Common myeloid progenitor, CD34-positive (primary cell): ENCODE results near the gene AKAP13.
"Not testable (repeated sequence)": the region's sequence is repeated elsewhere in the genome, so short reads cannot be mapped to it uniquely, and the experiment has no call there.

Source experiments
- CTCF ChIA-PET: fragments of 350-600 bp; sonication (Branson Sonifier 250); formaldehyde crosslinking; loops from one replicate; lab custom pipeline; 2021; ENCODE audit warnings: antibody characterized with exemption; lab: Charles Lee
- POLR2A ChIA-PET: fragments of 350-600 bp; sonication (Branson Sonifier 250); formaldehyde crosslinking; loops from one replicate; lab custom pipeline; 2021; ENCODE audit warnings: antibody characterized with exemption; lab: Charles Lee
- DNase-seq, 3 donors: peaks; one replicate each; pipeline versions ENCODE4 v3.0.0 to v3.0.0-alpha.2; 2013
- H3K27ac ChIP-seq, 2 experiments: 1 replicate in 1 of 2; 2 replicates in 1 of 2; pipeline ENCODE4 v1.7.0; 2013; ENCODE audit warnings: inconsistent platforms in 2 of 2, low read length in 2 of 2, mild to moderate bottlenecking in 2 of 2, low read depth in 1 of 2, moderate library complexity in 1 of 2; ENCODE audit not compliant: severe bottlenecking in 2 of 2, insufficient read depth in 1 of 2, poor library complexity in 1 of 2
- H3K27me3 ChIP-seq, 5 experiments: replicated peaks in 2 of 5; 1 replicate in 3 of 5; 2 replicates in 2 of 5; pipeline versions ENCODE4 v1.6.1 to v1.7.0; 2013; ENCODE audit warnings: low read length in 4 of 5, mild to moderate bottlenecking in 2 of 5, moderate library complexity in 2 of 5, inconsistent platforms in 1 of 5; ENCODE audit not compliant: insufficient read depth in 5 of 5, control insufficient read depth in 4 of 5
- H3K36me3 ChIP-seq, 4 experiments: 1 replicate in 2 of 4; 2 replicates in 2 of 4; pipeline versions ENCODE4 v1.6.1 to v1.7.0; 2013; ENCODE audit warnings: low read length in 3 of 4, control low read depth in 1 of 4, mild to moderate bottlenecking in 1 of 4; ENCODE audit not compliant: control insufficient read depth in 4 of 4, insufficient read depth in 4 of 4
- H3K4me1 ChIP-seq, 4 experiments: 1 replicate in 3 of 4; 2 replicates in 1 of 4; pipeline versions ENCODE4 v1.6.1 to v1.7.1; 2013; ENCODE audit warnings: low read length in 3 of 4, mild to moderate bottlenecking in 3 of 4, control low read depth in 1 of 4, inconsistent platforms in 1 of 4, moderate library complexity in 1 of 4; ENCODE audit not compliant: control insufficient read depth in 4 of 4, insufficient read depth in 4 of 4; ENCODE audit errors: control extremely low read depth in 1 of 4
- H3K4me3 ChIP-seq, 7 experiments: 1 replicate in 4 of 7; 2 replicates in 3 of 7; pipeline versions ENCODE4 v1.5.1 to v1.7.0; 2013; ENCODE audit warnings: mild to moderate bottlenecking in 7 of 7, low read length in 6 of 7, moderate library complexity in 6 of 7, inconsistent platforms in 2 of 7, low read depth in 2 of 7, control low read depth in 1 of 7; ENCODE audit not compliant: insufficient read depth in 4 of 7, control insufficient read depth in 1 of 7; ENCODE audit errors: extremely low read depth in 1 of 7
- H3K9me3 ChIP-seq, 5 experiments: 1 replicate in 4 of 5; 2 replicates in 1 of 5; pipeline versions ENCODE4 v1.6.1 to v1.7.1; 2013; ENCODE audit warnings: low read length in 4 of 5, mild to moderate bottlenecking in 2 of 5, inconsistent platforms in 1 of 5, low read depth in 1 of 5, moderate library complexity in 1 of 5; ENCODE audit not compliant: control insufficient read depth in 4 of 5, insufficient read depth in 2 of 5; ENCODE audit errors: control extremely low read depth in 1 of 5
- WGBS: methylation state at CpG from one replicate; pipeline ENCODE4 v1.1.5; 2013; ENCODE audit not compliant: insufficient coverage; 5-methylcytosine and 5-hydroxymethylcytosine counted together

AKAP13 gene

DNA sequence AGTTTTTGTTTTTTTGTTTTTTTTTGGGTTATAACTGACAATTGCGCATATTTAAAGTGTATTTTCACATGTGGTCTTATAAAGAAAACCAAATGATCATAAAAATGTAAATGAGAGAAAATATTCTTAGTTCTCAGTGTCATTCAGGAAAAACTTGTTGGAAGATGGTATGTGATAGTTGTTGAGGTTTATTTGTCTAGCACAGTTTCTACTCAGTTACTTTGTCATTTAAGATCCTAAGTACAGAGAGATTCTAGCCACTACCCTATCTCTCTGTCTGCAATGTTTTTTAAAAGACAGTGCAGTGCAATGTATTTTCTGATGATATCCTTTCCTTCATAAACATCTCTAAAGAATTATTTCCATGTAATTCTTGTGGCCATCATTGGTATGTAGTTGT is 46.1 kb downstream of the AKAP13 start:
- POLR2A ChIA-PET, result no interaction called here
- H3K27me3 ChIP-seq, result no peaks in the 10 kb centered on the region
- H3K4me1 ChIP-seq, result peaks cover 0 to 1% (median under 1%) of the 10 kb centered on the region in 4 experiments
- H3K9me3 ChIP-seq, result no peaks in the 10 kb centered on the region
- no peak overlapping the region for H3K4me3 ChIP-seq
- WGBS, result no CpG with 5 or more reads among the region's 1 CpG
- H3K36me3 ChIP-seq, result peaks cover 0 to 2% (median 0%) of the 10 kb centered on the region in 4 experiments
- H3K27ac ChIP-seq, result no peak overlapping the region
- CTCF ChIA-PET, result no interaction called here
- no peak for DNase-seq

GRCh38 chr15:85427286-85428028 is 47.1 kb downstream of the AKAP13 start:
- H3K4me3 ChIP-seq, result no peak overlapping the region
- peaks cover 0 to 2% (median 0%) of the 10 kb centered on the region in 4 experiments for H3K36me3 ChIP-seq
- WGBS, result 100% methylated on average over 5 of the region's 5 CpGs
- H3K27ac ChIP-seq, result no peak overlapping the region
- H3K27me3 ChIP-seq, result no peaks in the 10 kb centered on the region
- no peak for DNase-seq
- POLR2A ChIA-PET, result no interaction called here
- H3K9me3 ChIP-seq, result no peaks in the 10 kb centered on the region
- no peaks in the 10 kb centered on the region for H3K4me1 ChIP-seq
- CTCF ChIA-PET, result no interaction called here

DNA sequence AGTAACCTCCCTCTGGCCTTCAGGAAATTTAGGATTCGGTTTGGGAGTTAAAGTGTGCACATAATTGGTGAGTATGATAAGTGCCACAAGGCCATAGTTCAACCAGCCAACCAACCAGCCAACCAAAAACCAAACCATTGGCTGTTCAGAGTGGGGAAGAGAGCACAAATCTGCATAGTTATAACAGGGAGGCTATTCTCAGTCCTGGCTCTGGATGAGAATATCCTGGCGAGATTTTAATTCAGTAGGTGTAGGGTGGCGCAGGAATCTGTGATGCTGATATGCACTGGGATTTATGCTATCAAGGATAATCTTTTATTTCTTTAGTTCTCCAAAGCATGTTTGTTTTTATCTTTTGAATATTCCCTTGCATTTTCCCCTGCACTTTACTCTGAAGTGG is 49.1 kb downstream of the AKAP13 start:
- H3K27me3 ChIP-seq, result no peaks in the 10 kb centered on the region
- POLR2A ChIA-PET, result no interaction called here
- no peaks in the 10 kb centered on the region for H3K4me1 ChIP-seq
- no peak overlapping the region for H3K27ac ChIP-seq
- 100% methylated on average over 2 of the region's 3 CpGs for WGBS
- DNase-seq, result no peak
- H3K4me3 ChIP-seq, result no peak overlapping the region
- peaks cover 0 to 2% (median 0%) of the 10 kb centered on the region in 5 experiments for H3K9me3 ChIP-seq
- H3K36me3 ChIP-seq, result no peaks in the 10 kb centered on the region
- CTCF ChIA-PET, result no interaction called here

- H3K27me3 ChIP-seq, result no peaks in the 10 kb centered on the region
- CTCF ChIA-PET, result interaction anchor here (0.7 to 2.9 kb wide), 3 partner anchors 15 to 55 kb away, joined by 3 to 13 read pairs (median 3); no protein-coding TSS in a partner anchor
- H3K36me3 ChIP-seq, result no peaks in the 10 kb centered on the region
- POLR2A ChIA-PET, result no interaction called here
- H3K4me3 ChIP-seq, result no peak overlapping the region
- no peaks in the 10 kb centered on the region for H3K4me1 ChIP-seq
- H3K27ac ChIP-seq, result no peak overlapping the region
- DNase-seq, result no peak
- peaks cover 0 to 2% (median 0%) of the 10 kb centered on the region in 5 experiments for H3K9me3 ChIP-seq
- WGBS, result no CpG with 5 or more reads among the region's 6 CpGs
These were observed 50.2 kb downstream of the AKAP13 start for GRCh38 chr15:85430406-85431204.

GRCh38 chr15:85439996-85440395 is 59.6 kb downstream of the AKAP13 start:
- H3K27me3 ChIP-seq, result no peaks in the 10 kb centered on the region
- H3K27ac ChIP-seq, result no peak overlapping the region
- no peak overlapping the region for H3K4me3 ChIP-seq
- no peaks in the 10 kb centered on the region for H3K9me3 ChIP-seq
- H3K4me1 ChIP-seq, result peaks cover 2 to 14% (median 7%) of the 10 kb centered on the region in 4 experiments
- no peaks in the 10 kb centered on the region for H3K36me3 ChIP-seq
- ChIA-PET POLR2A (no interaction called here), CTCF (no interaction called here)
- no peak for DNase-seq

DNA sequence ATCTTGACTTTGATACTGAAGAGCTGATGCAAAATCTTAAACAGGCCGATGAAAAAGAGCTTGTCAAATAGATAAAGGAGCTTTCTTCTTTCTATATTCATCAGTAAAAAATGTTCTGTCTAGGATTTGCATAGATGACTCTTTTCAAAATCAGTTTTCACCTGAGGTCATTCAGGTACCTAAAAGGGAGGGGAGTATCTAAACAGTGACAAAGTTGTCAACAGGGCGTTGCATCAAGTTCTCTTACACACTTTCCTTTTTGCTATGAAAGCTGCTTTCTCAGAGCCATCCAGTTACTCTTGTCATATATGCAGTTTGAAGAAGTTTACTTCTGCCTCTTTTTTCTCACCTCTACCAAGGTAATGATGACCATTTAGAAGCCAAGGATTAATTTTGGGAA is 60.0 kb downstream of the AKAP13 start:
- POLR2A ChIA-PET, result no interaction called here
- H3K27ac ChIP-seq, result no peak overlapping the region
- no peak overlapping the region for H3K4me3 ChIP-seq
- CTCF ChIA-PET, result no interaction called here
- no peaks in the 10 kb centered on the region for H3K36me3 ChIP-seq
- no CpG with 5 or more reads among the region's 2 CpGs for WGBS
- no peak for DNase-seq
- no peaks in the 10 kb centered on the region for H3K27me3 ChIP-seq
- H3K9me3 ChIP-seq, result no peaks in the 10 kb centered on the region
- H3K4me1 ChIP-seq, result peaks cover 2 to 14% (median 7%) of the 10 kb centered on the region in 4 experiments

DNA sequence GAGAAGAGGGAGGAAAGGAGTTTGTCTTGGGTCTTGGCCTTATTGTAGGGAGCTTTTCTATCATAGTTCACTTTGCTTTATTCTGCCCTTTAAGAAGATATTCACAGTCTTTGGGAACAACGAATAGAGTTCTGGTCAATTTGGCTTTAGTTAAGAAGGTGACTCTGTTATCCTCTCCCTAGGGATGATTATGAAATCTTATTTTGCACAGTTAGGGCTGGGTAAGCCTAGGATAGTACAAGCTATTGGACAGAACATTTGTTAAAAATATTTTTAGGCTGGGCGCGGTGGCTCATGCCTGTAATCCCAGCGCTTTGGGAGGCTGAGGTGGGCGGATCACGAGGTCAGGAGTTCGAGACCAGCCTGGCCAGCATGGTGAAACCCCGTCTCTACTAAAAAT is 61.5 kb downstream of the AKAP13 start:
- CTCF ChIA-PET, result not testable (repeated sequence)
- 100% methylated on average over 1 of the region's 8 CpGs for WGBS

More for the DNA sequence above, 61.5 kb downstream of the AKAP13 start:
- DNase-seq, H3K9me3 ChIP-seq, H3K36me3 ChIP-seq, H3K27me3 ChIP-seq, POLR2A ChIA-PET, H3K27ac ChIP-seq, H3K4me3 ChIP-seq: not testable (repeated sequence)
- H3K4me1 ChIP-seq, result peaks cover 2 to 14% (median 7%) of the 10 kb centered on the region in 4 experiments
